Panc1 (cell line): ENCODE measurements around the gene PTGES3. TPM values are rescaled to one million over a fixed set of nuclear protein-coding genes. Genes with fewer than 3 reads are reported as not detected.

Experiments
- ATAC-seq: fragments of 200-7000 bp; cut with Tn5 transposase; 2 replicates; pipeline ENCODE4 v1.9.1; 2020; ENCODE audit warnings: mild to moderate bottlenecking, moderate library complexity
- BruUV-seq: library from RNA; stranded (reverse); fragments of 400-500 nt; replicated peaks from 2 replicates; lab custom pipeline; 2021; lab: Mats Ljungman, UMichigan
- CTCF ChIA-PET: fragments of 300-600 bp; sonication (Branson Sonifier 250); formaldehyde crosslinking; loops from one replicate; lab custom pipeline; 2022; ENCODE audit warnings: antibody characterized with exemption; lab: Charles Lee
- POLR2A ChIA-PET: fragments of 300-600 bp; sonication (Branson Sonifier 250); formaldehyde crosslinking; loops from one replicate; lab custom pipeline; 2022; ENCODE audit warnings: antibody characterized with exemption; lab: Charles Lee
- DNase-seq: peaks from one replicate; pipeline ENCODE4 v3.0.0-alpha.2; 2010; ENCODE audit warnings: low read depth, low spot score
- H3K27ac ChIP-seq: 2 replicates; pipeline ENCODE4 v1.5.1; 2011; ENCODE audit warnings: mild to moderate bottlenecking, low read length, inconsistent platforms
- H3K27me3 ChIP-seq: fragments of 200-500 bp; sonication (Bioruptor generic); 2 replicates; pipeline ENCODE4 v1.6.0; 2014; ENCODE audit warnings: low read length, inconsistent platforms; ENCODE audit not compliant: control insufficient read depth, insufficient read depth
- H3K36me3 ChIP-seq: fragments of 200-500 bp; sonication (Bioruptor generic); 2 replicates; pipeline ENCODE4 v1.5.1; 2014; ENCODE audit warnings: inconsistent platforms, mild to moderate bottlenecking, low read length, moderate library complexity; ENCODE audit not compliant: control insufficient read depth, insufficient read depth
- H3K4me1 ChIP-seq: 2 replicates; pipeline ENCODE4 v1.5.1; 2011; ENCODE audit warnings: inconsistent platforms, mild to moderate bottlenecking, low read length, moderate library complexity; ENCODE audit not compliant: control insufficient read depth, insufficient read depth
- H3K4me3 ChIP-seq, 2 experiments: 2 replicates each; pipeline ENCODE4 v1.5.1; 2011 to 2012; ENCODE audit warnings: low read depth in 2 of 2, low read length in 2 of 2, mild to moderate bottlenecking in 2 of 2, inconsistent platforms in 1 of 2, moderate library complexity in 1 of 2
- H3K9me3 ChIP-seq: fragments of 200-500 bp; sonication (Bioruptor generic); 2 replicates; pipeline ENCODE4 v1.5.1; 2014; ENCODE audit warnings: low read depth, mild to moderate bottlenecking, inconsistent platforms, low read length, moderate library complexity; ENCODE audit not compliant: control insufficient read depth, insufficient read depth
- POLR2AphosphoS5 ChIP-seq: IDR thresholded peaks from 2 replicates; pipeline ENCODE4 v1.6.1; 2012; ENCODE audit warnings: mild to moderate bottlenecking, low read depth, low read length, moderate library complexity
- REST ChIP-seq, 2 experiments: IDR thresholded peaks; 2 replicates each; pipeline ENCODE4 v1.6.1; 2011 to 2012; ENCODE audit warnings: low read depth in 2 of 2, control low read depth in 1 of 2, low read length in 1 of 2, mild to moderate bottlenecking in 1 of 2, moderate library complexity in 1 of 2; ENCODE audit not compliant: insufficient read depth in 1 of 2
- SIN3A ChIP-seq: IDR thresholded peaks from 2 replicates; pipeline ENCODE4 v1.6.1; 2012; ENCODE audit warnings: low read depth, mild to moderate bottlenecking, low read length, moderate library complexity, borderline replicate concordance; ENCODE audit not compliant: insufficient read depth
- TCF7L2 ChIP-seq: IDR thresholded peaks from 2 replicates; pipeline ENCODE4 v1.6.1; 2011; ENCODE audit warnings: mild to moderate bottlenecking, low read depth, low read length, inconsistent platforms
- in situ Hi-C: cut with HindIII; loops from 2 replicates; pipeline ENCODE4 v1.10.0; 2016; ENCODE audit warnings: low sequenced_read_pairs, low pct_unique_long_range_greater_than_20kb
- intact Hi-C: fragments of 100-400 bp; cut with micrococcal nuclease; formaldehyde crosslinking; loops from one replicate; pipeline ENCODE4 v1.10.0; 2022; ENCODE audit not compliant: unreplicated experiment
- total RNA-seq: library from RNA; stranded (reverse); gene quantifications from one replicate; pipeline ENCODE4 v1.2.1, GENCODE V29; 2021; ENCODE audit not compliant: unreplicated experiment
- TF ChIP-seq, protein P1 (sequence below): fragments of 450-650 bp; IDR thresholded peaks from 2 replicates; pipeline ENCODE4 v1.5.1; 2017; ENCODE audit warnings: mild to moderate bottlenecking

PTGES3 gene
- total RNA-seq, 1 experiment from 2014 or later, result 339 TPM

GRCh38 chr12:56699020-56699661 is 11.1 kb upstream of the PTGES3 start:
- intact Hi-C loops (no loop called here), in situ Hi-C loops (no loop called here)
- BruUV-seq, result no TSS peak
- no peak for DNase-seq
- H3K4me3 ChIP-seq, result no peak overlapping the region
- no peaks in the 10 kb centered on the region for H3K9me3 ChIP-seq
- no peaks in the 10 kb centered on the region for H3K27me3 ChIP-seq
- no peak overlapping the region for H3K27ac ChIP-seq
- POLR2A ChIA-PET, result interaction anchor here (0.6 kb wide), 2 partner anchors 23 to 511 kb away, joined by 3 to 12 read pairs; no protein-coding TSS in a partner anchor
- no peaks in the 10 kb centered on the region for H3K36me3 ChIP-seq
- H3K4me1 ChIP-seq, result no peaks in the 10 kb centered on the region
- no peak for ATAC-seq
- CTCF ChIA-PET, result no interaction called here
- TF ChIP-seq TCF7L2 (no peak), SIN3A (no peak), REST (IDR thresholded peaks at IDR 0.05; ENCODE audit: insufficient read depth in 1 of 2, low read depth in 2 of 2, low read length in 1 of 2) (no peak), POLR2AphosphoS5 (no peak)
- TF ChIP-seq, protein P1, sequence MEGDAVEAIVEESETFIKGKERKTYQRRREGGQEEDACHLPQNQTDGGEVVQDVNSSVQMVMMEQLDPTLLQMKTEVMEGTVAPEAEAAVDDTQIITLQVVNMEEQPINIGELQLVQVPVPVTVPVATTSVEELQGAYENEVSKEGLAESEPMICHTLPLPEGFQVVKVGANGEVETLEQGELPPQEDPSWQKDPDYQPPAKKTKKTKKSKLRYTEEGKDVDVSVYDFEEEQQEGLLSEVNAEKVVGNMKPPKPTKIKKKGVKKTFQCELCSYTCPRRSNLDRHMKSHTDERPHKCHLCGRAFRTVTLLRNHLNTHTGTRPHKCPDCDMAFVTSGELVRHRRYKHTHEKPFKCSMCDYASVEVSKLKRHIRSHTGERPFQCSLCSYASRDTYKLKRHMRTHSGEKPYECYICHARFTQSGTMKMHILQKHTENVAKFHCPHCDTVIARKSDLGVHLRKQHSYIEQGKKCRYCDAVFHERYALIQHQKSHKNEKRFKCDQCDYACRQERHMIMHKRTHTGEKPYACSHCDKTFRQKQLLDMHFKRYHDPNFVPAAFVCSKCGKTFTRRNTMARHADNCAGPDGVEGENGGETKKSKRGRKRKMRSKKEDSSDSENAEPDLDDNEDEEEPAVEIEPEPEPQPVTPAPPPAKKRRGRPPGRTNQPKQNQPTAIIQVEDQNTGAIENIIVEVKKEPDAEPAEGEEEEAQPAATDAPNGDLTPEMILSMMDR, result no peak

GRCh38 chr12:56695327-56696101 is 7.4 kb upstream of the PTGES3 start:
- no peaks in the 10 kb centered on the region for H3K9me3 ChIP-seq
- ChIA-PET CTCF (no interaction called here), POLR2A (interaction anchor here (0.7 kb wide), 1 partner anchor 23 kb away, joined by 3 read pairs; no protein-coding TSS in a partner anchor)
- no peaks in the 10 kb centered on the region for H3K27me3 ChIP-seq
- BruUV-seq, result TSS peak; percentile 57
- no peak for DNase-seq
- H3K36me3 ChIP-seq, result no peaks in the 10 kb centered on the region
- in situ Hi-C loops, result no loop called here
- intact Hi-C loops, result no loop called here
- no peak for ATAC-seq
- TF ChIP-seq SIN3A (no peak), TCF7L2 (no peak), REST (IDR thresholded peaks at IDR 0.05; ENCODE audit: insufficient read depth in 1 of 2, low read depth in 2 of 2, low read length in 1 of 2) (no peak), POLR2AphosphoS5 (no peak)
- TF ChIP-seq, protein P1, result no peak
- no peak overlapping the region for H3K27ac ChIP-seq
- H3K4me3 ChIP-seq, result no peak overlapping the region
- H3K4me1 ChIP-seq, result no peaks in the 10 kb centered on the region
